Activated CD8-positive, alpha-beta memory T cell treated with anti-CD3 and anti-CD28 coated beads, Interleukin-2, amount 50 U/mL, for 1 hour (primary cell): ENCODE results near the gene DSC2.
"Not testable (repeated sequence)": the region's sequence is repeated elsewhere in the genome, so short reads cannot be mapped to it uniquely, and the experiment has no call there.

Experiments used
- DNase-seq: peaks from one replicate; pipeline ENCODE4 v3.0.0-alpha.2; 2020; ENCODE audit errors: extremely low read depth

Gene DSC2

GRCh38 chr18:31102025-31102684 is at the start of gene DSC2:
TSS of gene DSC2 (minus strand) at chr18:31102421. CDS start at chr18:31101971, 450 bp downstream.
- DNase-seq: no peak

DNA sequence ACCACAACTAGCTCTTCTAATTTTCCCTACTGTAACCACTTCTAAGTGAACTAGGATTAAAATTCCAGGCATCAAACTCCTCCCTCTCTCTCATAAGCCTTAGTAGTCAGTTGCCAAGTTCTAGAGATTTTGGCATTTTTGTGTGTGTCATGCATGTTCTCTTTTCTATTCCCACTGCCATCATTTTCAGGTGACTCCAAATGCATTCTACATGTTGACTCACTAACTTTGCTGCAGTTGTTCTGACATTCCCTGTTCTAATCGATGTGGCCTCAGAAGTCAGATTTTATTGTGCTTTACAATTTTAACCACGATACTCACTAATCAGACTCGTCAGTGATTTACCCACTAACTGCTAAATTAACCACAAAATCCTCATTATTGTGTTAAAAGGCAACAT is 47.1 kb upstream of the DSC2 start:
- DNase-seq: no peak

DNA sequence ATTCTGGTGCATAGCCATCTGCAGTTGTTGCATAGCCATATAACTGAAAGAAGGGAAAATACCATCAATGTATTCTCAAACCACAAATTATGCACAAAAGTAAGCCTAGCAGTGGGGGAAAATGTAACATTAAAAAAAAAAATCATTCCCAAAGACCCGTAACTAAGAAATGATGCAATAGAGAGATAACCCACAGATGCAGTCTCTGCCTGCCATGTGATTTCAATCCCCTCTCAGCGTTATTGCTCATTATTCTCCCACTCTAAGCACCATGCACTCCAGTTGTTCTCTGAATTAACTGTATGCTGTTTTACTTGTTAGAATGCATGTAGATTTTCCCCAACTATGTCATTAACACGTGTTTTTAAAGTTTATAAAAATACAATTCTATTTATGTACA is 46.4 kb upstream of the DSC2 start:
- no peak for DNase-seq

- no peak for DNase-seq
Measured at GRCh38 chr18:31146809-31147208, 44.6 kb upstream of the DSC2 start.

DNA sequence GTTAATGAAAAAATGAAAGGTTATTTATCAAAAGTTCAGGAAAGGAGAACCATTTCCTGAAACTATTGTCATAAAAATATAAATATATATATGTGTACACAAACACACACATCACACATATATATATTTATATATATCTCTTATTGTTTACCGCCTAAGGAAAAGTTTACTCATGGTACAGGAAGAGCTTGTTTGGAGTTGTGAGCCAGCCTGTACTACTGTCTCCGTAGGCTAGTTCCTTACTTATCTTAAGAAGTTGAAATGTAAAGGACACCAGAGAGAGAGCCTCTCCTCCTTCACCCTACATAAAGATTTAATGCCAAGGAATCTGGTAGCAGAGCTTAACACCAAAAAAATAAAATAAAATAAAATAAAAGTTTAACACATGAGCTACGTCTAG is 40.8 kb upstream of the DSC2 start:
- no peak for DNase-seq

DNA sequence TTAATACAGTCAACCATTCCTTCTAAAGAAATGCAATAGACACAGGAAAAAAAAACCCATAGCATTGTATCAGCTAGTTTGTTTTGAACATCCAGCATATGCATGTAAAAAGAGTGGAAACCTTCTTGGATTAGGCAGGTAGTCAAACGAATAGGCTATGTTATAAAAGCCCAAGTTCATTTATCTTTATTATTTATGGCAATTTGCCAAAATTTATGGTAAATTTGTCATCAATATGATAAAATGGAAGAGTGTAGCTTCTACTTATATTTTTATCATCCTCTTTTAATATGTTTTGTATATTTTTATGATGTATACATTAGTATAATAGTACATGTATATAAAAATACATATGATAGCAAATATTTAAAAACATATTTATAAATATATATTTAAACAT is 36.5 kb upstream of the DSC2 start:
- DNase-seq: no peak

DNA sequence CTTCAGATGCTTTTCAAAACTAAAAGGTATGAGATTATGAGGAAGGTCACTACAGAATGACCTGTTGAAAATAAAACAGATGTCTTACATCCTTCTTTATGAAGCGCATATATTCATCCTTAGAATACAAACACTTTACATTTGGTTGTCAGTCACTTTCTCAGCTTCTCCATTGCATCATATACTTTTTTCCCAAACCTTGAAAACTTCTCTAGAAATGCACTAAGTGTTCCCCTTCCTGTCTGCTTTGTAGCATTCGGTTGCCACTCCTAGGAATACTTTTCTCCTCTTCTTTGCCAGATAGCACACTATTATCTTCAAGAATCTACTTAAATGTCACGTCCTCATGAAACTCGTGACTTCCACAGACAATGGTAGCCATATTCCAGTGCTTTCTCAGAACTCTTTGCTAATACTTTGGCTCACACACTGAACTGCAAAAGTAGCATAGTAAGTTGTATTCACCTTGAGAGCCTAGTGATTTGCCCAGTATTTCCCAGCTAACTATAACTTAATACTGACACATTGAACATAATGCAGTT is 32.8 kb upstream of the DSC2 start:
- no peak for DNase-seq

DNA sequence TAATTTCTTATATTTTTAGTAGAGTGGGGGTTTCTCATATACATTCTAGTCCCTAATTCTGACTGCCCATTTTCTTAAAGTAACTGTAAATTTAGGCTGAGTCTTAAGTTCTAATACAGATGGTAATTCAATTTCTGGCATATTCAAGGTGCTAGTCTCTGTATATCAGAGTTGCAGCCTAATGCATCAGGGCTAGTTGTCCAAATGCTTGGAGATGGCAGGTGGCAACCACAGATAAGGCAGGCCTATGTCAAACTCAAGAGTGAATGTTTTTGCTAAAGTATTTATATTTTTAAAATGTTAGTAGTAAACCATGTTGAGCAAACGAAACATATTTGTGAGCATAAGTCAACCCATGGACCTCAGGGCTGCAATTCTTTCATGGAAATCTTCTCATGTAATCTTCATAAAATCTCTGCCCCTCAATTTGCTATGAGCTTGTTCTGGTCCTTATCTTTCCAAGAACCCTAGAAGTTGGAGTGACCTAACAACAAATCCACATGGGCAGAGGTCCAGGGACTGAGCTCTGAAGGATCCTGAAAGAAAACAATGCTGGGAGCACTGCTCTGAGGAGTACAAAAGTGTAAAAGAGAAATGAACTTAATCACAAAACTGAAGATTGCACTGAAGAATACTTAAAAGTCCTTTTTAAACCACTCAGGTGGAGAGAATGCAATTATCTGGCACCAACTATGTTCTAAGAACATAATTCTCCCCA is 27.3 kb upstream of the DSC2 start:
- DNase-seq: no peak

DNA sequence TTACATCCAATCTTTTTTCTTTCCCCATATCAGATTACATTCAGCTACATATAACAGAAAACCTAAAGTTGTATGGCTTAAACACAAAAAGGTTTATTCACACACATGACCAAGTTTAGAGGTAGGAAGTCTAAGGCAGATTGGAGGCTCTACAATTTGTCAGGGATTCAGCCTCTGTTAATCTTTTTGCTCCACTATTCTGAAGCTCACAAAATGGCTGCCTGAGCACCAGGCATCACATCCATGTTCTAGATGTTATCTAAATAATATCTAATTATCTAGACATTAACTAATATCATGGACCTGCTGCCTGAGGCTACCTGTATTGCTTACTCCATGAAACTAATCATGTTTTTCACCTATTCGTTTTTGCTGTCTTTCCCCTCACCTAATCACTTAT is 23.7 kb upstream of the DSC2 start:
- no peak for DNase-seq

GRCh38 chr18:31123125-31123524 is 20.9 kb upstream of the DSC2 start:
- not testable (repeated sequence) for DNase-seq

DNA sequence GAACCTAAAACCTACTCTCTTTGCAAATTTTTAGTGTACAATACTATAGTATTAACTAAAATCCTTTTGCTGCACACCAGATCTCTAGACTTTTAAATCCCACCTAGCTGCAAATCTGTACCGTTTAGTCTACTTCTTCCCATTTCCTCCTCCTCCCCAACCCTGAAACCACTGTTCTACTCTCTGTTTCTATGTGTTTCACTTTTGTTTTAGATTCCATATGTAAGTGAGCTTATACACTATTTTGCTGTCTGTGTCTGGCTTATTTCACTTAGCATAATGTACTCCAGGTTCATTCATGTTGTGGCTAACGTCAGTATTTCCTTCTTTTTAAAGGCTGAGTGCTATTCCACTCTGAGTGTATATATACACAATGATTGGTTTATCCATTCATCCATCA is 18.4 kb upstream of the DSC2 start:
- DNase-seq: no peak

DNA sequence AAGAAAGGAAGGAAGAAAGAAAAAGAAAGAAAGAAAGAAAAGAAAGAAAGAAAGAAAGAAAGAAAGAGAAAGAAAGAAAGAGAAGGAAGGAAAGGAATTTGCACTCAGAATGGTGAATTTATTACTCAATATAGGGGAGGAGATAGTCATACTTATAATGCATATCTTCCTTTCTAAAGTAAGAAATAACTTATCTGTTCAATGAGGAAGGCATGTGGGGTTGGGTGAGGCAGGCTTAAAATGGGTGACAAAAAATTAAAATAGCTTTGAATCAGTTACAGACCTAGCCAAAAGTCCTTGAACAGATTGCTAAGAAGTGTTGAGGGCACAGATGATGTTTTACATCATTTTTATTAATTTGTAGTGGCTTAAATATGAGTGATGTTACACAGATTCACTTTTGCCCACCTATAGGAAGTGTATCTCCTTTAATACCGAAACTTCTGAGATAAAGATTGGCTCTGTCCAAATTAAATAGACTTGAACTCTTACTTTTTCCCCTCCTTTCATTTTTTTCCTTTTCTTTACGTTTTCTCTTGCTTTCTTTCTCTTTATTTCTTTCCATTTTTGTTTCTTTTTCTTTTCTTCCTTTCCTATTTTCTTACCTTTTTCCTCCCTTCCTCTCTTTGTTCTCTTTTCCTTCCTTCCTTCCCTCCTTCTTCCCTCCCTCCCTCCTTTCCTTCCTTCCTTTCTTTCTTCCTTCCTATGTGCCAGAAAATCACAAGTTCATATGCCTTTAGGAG is 14.8 kb upstream of the DSC2 start:
- no peak for DNase-seq

GRCh38 chr18:31112804-31113203 is 10.6 kb upstream of the DSC2 start:
- no peak for DNase-seq

DNA sequence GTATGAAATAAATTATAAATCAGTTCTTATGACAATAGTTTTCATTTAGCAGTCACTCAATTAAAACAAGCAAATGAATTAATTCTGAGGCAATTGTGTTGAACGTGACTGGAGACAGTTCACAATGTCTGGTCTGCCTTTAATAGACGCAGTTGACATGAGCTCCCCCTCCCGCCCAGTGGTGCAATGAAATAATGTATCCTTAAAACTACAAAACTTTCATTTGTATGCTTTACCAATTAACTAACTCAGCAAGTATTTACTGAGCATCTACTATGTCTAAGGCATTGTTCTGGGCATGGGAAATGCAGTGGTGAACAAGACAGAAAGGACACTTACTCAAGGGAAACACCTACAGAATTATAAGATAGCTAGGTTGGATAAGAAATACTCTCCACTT is 3.5 kb upstream of the DSC2 start:
- no peak for DNase-seq

GRCh38 chr18:31104444-31104843 is 2.2 kb upstream of the DSC2 start:
- no peak for DNase-seq

DNA sequence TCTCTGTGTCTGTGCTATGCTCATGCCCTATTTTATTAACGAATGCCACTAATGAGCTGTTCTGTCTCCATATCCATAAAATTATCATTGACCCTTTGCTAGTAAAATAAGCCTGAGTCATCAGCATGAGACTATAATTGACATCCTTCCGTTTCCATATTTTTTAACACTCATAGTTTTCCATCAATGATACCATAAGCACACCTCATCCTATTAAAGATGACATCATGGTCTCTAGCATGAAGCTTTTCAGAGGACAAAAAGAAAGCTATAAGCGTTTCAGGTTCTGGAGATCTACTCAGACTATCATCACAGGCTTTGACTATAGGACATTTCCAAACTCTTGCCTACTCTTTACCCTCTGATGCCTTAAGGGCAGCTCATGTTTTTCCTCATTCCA is 1.2 kb upstream of the DSC2 start:
- no peak for DNase-seq

DNA sequence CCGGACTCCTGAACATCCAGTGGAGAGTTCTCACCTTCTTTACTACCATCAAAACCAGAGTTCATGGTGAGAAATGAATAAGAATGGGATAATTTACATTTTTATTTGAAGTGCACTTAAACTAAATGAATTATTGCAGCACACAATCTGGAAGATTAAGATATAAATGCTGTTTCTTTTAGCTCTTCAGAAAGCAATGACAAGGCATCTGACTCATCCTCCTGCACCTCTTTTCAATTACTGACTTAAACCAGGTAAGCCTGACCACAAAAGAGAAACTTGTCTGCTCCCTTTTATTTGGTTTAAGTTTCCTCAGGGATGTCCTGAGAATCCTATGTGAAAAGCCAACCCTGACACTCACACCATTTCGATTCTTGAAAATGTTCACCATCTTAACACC is 720 bp upstream of the DSC2 start:
- no peak for DNase-seq

DNA sequence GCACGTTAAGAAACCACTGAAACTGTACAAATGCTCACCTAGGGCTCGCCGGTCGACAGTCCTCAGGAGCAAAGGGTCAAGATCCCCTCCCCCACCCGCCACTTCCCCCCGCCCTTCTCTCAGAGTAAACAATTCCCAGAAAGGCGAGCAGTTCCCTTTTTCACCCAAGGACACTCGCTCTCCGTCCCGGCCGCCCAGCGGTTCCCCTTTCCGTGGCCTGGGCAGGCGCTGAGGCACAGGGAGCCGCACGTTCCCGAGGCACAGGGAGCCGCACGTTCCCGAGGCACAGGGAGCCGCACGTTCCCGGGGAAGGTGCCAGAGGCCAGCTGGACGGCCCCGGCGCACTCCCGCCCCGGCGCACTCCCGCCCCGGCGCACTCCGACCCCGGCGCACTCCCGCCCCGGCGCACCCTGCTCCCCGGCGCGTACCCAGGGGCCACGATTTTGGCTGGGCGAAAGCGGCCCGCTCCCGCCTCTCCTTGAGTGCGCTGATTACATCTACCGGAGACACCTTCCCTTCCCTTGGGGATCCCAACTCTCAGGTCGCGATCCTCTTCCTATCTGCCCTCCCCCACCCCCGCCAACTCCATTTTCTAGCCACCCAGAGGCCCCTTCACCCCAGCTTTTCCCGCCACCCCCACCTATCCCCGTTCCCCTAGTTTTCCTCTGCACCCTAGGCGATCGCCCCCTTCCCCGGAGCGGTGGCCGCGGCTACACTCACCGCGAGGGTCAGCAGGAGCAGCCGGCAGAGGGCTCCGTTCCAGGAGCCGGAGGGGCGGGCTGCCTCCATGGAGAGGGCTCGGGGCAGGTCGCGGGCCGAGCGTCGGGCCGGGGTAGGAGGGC is 817 bp downstream of the DSC2 start:
- DNase-seq: no peak

GRCh38 chr18:31100436-31101182 is 1.6 kb downstream of the DSC2 start:
- no peak for DNase-seq

DNA sequence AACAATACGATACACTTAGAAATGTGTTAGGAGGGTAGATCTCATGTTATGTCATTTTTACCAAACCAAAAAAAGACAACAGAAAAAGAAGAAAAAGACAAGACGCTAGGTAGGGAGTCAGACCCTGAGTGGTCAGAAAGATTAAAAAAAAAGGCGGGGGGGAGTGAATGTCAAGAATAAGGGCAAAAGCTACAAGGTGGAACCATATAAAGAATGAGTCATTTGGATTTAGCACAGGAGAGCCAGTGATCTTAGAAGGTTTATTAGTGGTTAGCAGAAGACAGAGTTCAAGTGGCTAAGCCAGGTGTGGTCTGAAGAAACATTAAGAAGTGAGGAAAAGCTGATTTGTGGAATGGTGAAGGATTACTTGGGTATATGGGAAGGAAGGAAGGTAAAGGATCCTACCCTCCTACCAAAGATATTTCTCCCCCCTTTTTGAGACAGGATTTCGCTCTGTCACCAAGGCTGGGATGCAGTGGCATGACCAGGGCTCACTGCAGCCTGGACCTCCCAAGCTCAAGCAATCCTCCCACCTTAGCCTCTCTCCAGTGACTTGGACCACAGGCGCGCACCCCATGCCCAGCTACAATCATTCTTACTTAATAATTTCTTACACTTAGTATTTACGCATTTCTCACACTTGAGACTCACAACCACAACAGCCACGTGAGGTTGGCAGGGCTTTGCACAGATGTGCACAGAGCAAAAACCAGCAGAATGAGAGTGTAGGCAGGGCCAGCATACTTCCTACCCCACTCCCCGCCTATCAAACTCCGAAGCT is 2.6 kb downstream of the DSC2 start:
- DNase-seq: no peak
